ENCODE data around the gene SLC25A11.
A peak's percentile ranks its signal among the peaks of the same experiment; 100 is the strongest.

Gene SLC25A11, protein sequence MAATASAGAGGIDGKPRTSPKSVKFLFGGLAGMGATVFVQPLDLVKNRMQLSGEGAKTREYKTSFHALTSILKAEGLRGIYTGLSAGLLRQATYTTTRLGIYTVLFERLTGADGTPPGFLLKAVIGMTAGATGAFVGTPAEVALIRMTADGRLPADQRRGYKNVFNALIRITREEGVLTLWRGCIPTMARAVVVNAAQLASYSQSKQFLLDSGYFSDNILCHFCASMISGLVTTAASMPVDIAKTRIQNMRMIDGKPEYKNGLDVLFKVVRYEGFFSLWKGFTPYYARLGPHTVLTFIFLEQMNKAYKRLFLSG

DNA sequence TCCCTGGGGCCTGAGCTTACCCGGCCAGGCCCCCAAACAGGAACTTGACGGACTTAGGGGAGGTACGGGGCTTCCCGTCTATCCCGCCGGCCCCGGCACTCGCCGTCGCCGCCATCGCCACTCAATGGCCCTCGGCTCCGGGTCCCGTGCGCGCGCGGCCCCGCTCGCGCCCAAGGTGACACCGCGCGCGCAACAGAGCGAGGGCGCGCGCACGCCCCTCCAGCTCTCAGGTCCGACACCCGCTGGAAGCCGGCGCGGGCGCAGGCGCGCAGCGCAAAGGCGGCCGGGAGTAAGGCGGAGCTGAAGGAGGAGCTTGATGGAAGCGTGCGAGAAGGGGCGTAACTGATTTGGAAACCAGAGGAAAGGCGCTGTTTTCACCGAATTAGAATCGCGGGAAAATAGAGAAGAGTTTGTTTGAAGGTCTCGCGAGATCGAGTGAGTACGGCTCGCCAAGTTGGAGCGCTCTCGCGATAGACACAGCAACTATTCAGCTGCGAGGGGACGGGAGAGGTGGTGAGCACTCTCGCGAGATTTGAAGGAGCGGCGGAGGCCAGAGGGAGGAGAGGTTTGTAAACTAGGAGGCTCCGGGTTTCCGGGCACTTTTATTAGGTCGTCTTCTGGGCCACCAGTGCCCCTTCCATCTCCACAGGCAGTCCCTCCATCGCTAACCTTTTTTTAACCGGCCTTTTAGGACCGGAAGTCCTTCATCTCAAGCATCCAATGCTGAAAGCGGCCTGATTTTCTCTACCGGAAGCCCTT is at the start of gene SLC25A11, which contains the start of gene RNF167:
SLC25A11 (minus strand) TSS at position 251 of the 759 bp plus-strand sequence; CDS start at position 115, 136 bp downstream.
RNF167 (plus strand) TSS at position 473 of the 759 bp plus-strand sequence. CDS start 642 bp downstream, outside the sequence.
- peak; percentile 94 for DNase-seq

DNA sequence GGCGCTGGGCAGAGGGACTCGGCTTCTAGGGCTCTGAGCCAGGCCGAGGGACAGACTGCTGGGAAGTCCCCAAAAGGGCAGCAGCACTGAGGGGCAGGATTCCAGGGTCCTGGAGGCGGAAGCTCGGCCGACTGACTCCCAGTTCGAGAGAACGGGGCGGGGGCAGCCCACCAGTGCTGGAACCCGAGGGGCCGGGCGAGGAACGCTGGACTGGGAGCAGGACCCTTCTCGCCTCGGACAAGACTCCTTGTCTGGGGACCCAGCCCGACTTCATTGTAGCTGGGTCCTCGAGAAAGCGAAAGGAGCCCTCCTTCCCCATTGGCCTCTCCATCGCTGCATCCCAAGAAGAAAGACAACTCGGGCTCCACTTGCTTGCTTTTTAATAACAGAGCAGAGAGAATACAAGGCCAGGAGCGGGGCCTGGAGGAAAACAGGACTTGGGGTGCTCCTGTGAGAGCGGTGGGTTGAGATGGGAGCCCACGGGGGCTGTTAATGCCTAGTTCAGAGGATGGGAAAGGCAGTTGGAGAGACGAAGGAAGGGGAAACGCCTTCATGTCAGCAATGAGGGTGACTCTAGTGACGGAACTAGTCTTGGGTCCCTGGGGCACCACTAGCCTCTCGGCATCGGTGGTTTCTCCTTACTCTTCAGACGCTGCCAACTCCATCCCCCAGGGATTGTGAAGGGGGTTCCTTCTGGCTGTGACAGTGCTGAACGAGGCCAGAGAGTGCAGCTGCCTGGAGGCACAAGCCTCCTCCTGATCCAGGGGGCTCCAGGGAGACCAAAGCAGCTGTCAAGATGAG is 48.1 kb upstream of the SLC25A11 start:
- no peak for DNase-seq

DNA sequence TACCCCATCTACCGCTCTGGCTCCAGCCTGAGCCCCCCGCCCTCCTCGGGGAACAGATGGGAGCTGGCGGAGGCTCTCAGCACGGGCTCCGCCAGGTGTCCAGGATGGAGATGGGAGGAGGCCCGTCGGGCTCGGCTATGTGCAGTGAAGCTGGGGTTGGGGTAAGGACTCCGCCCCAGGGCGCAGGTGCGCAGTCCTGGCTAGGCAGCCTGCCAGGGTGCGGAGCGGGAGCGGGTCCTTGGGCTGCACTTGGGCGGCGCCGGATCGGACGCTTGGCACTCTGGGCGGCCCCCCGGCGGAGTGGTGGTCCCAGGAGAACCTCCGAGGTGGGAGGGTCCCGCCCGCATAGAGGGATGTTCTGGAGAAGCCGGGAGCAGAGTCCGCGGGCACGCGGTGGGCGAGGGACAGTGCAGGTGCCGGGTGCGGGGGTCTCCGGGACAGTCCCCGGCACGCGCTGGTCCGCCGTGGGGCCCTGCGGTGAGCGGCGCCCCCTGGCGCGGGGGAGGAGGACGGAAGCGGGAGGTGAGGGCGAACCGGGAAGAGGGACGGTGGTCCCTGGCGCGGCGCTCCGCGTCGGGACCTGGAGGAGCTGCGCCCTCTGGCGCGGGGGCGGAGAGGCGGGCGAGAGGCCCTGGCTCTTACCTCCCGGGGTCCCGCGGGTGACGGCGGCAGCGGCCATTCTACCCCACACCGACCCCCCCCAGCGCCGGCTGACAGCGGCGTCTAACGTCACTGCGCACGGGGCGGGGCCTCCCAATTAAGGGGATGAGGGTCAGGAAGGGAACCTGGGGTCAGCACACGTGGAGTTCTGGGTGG is 47.3 kb upstream of the SLC25A11 start, which contains the start of gene CAMTA2:
CAMTA2 (minus strand) TSS at position 725 of the 816 bp plus-strand sequence. CDS start 1,453 bp downstream, outside the sequence.
- DNase-seq, result peak; percentile 80

DNA sequence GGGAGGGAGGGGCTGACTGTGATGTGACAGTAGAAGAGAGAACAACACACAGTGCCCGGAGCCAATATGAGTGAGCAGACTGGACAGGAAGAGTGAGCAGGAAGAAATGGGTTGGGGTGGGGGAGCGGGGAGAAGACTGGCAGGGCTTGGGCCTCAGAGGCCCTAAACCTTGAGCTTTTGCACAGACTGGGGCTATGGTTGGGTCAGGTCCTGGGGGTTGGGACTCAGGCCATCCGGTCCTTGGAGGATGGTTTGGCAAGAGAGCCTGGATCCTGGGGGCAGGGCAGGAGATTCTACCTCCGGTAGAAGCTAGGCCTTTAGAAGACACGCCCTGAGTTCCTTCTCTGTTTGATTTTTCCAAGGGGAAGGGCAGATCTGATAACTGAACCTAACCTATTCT is 46.6 kb upstream of the SLC25A11 start:
- no peak for DNase-seq

DNA sequence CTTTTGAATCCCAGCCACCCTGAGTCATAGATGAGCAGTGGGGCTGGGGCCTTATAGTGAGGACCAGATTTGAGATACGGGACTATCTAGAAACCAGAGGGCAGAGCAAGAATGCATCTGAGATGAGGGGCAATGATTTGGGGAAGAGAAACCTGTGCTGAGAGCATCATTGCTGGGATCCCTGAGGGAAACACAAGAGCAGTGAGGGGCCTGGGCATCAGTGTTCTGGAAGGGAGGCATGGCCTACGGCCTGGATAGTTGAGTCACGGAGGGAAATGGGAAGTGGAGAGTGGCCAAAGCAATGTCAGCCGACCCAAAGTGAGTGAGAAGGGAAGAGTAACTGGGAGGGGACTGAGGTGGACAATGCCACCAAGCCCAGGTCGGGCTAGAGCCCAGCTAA is 42.5 kb upstream of the SLC25A11 start:
- no peak for DNase-seq

DNA sequence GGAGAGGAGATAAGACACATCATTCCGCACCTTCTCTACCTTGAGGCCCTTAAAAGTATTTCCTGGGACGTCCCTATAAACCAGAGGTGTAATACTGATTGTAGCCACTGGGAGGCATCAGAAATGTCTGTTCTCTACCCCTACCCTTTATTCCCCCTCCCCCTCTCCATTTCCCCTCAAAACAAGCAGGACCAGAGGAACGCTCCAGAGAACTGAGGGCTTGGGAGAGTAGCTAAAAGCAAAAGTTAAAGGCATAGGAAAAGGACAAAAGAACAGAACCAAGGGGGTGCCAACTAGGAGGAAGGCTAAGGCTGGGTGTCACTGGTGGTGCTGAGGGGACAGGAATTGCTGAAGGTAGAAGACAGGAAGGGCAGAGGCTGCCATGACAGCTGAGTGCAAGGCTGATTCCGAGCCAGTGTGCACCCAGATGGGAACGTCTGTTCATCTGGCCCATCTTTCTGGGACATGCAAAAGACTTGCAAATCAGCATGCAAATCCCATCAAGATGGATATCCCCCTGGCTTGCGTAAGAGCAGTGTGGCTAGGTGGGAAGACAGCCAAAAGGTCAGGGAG is 40.9 kb upstream of the SLC25A11 start:
- DNase-seq, result no peak

DNA sequence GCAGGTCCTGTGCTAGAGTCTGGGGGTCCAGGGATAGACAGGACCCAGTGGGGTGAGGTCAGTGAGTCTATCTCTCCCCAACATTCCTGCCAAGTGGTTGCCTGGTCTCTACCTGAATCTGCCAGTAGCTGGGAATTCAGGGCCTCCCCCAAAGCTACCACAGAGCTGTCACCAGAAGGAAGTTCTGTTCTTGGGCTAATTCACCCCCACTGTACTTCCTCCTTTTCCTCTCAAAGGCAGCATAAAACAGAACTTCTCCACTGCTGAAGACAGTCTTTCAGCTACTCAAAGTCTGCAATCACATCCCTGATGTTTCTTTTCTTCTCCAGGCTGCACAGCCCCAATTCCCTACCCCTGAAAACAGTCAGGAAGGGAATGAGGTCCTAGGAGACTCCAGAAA is 38.9 kb upstream of the SLC25A11 start:
- DNase-seq, result no peak

DNA sequence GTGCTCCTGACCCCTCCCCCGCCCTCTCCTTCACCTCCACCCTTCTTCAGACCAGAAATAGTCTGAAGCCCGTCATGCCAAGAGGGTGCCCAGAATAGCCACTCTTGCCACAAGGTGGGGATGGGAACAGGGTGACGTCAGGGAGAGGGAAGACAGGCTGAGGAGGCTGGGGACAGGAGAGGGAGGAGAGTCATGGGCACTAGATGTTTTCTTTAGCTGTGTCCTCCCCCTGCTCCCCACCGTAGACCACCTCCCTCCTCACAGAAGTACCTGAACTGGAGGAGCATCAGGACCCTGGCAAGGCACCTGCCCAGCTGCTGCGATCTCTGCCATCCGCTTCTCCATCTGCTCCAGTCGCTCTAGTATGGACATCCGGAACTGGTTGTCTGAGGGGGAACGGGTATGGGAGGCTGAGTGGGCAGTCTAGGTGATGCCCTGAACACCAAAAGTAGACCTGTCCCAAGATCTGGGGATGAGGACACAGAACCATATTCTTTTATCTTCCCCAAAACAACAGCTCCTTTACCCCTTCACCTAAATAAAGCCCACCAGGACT is 34.3 kb upstream of the SLC25A11 start:
- no peak for DNase-seq

DNA sequence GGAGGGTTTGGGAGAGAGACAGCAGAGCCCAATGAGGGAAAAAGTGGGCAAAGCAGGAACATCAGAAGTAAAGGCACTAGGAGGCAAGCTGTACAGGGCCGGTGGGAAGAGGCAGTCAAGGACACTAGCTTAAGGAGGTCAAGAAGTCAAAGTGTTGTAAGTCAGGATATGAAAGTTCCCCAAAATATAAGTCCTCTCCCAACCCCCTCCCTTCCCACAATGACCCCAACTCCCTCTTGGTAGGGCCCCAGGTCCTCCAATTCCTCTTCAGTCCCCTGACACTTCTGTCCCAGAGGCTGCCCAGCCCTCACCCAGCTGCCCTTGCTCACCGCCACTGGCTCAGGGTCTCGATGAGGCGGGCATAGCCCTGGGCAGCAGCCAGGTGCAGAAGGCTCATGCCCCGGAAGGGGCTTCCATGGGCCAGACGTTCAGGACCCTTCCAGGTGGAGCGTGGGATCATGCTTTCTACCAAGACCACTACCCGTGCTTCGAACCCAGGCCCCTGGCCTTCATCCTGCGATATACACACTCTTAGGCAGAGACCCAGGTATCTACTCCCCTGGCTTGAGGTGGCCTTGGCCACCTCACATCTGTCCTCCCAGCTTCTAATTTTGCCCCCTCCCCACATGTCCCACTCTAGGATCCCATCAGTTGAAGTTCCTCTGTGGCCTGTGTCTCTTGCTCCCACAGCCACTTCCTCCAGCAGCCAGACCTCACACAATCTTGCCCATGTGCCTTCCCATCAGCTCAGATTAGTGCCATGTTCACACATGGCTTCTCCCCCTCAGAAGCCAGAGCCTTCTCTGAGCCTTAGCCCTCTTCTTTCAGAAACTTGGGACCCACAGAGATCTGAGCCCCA is 33.6 kb upstream of the SLC25A11 start:
- DNase-seq, result no peak

DNA sequence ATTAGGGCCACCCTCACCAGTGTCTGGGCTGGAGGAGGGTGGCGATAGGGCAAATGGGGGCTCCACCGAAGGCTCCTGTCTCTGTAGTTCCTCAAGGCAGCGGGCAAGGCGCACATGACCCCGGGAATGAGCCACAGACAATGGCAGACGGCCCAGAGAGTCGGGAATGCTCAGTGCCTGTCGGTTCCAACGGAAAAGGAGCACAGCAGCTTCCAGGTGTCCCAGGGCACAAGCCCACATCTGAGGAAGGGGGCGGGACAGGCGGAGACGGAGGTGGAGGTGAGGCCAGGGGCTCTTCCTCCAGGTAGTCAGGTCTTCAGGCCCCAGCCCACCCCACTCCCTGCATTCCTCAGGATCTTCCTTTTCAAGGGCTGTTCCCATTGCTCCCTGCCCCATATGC is 32.9 kb upstream of the SLC25A11 start:
- no peak for DNase-seq

DNA sequence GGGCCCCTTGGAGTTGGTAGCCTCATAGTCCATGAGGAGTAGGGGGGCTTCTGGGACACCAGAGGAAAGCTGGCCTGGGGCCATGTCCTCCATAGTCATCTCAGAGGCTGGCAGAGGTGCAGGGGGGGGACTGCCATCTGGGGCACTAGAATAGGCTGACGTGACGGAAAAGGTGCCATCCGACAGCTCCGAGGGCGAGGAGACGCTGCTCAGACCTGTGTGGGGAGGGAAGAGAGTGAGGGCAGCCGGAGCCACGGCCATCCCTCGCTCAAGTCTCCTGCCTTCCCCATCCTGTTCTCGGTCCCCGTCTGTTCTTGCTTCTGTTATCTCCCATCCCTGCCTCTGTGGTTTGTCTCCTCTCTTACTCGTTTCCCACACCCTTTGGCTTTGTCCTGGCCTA is 32.5 kb upstream of the SLC25A11 start:
- no peak for DNase-seq

DNA sequence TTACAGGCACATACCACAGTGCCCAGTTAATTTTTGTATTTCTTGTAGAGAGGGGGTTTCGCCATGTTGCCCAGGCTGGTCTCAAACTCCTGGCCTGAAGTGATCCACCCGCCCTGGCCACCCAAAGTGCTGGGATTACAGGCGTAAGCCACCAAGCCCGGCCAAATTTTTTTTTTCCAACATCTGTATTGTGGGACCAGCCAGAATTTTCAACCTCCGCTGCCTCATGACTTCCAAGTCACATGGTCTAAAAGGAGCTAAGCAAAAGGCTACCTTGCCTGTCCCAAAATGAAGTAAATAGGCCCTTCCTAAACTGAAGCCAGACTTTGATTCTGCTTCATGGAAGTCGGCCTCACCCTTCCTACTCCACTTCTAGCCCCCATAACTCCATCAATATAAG is 32.0 kb upstream of the SLC25A11 start:
- no peak for DNase-seq

DNA sequence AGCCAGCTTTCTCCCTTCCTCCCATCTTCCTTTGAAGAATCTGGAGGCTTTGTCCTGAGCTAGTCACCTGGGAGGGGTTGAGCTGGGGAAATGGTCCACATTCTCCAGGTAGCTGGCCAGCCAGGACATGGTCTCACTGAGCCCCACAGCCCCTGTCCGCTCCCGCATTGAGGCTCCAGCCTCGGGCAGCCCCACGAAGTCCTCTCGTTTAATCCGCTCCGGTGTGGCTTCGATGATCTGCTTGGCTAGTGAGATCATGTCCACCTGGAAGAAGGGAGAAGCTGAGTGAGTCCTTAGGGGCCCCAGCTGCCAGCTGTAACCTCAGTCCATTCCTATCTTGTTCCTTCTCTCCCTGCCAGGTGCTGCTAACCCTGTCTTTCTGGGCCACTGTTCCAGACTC is 30.4 kb upstream of the SLC25A11 start:
- no peak for DNase-seq

DNA sequence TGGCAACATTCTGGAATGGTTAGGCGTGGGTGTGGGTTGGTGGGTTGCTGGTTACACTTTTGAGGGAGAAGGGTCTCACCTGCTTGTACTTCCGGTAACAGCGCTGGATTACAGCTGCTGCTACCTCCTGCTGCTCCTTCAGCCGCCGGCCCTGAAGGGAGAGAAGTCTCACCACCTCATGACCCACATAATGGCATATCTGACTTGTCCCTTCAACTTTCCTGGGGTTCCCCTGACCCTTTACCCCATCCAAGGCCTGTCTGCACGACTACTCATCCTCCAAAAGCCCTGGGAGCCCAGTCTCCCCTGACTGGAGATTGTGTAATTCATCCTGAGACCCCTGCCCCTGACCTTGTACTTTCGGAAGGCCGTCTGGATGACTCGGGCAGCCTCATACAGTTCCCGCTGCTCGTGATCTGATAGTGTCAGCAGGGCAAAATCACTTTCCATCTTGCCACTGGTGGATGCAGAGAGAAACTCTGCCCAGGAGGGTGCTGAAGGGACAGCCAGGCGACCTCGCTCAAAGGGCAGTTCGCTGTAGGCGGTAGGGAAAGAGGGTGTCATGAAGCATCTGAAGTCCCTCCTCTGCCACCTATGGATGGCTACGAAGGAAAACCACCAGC is 29.8 kb upstream of the SLC25A11 start:
- no peak for DNase-seq

DNA sequence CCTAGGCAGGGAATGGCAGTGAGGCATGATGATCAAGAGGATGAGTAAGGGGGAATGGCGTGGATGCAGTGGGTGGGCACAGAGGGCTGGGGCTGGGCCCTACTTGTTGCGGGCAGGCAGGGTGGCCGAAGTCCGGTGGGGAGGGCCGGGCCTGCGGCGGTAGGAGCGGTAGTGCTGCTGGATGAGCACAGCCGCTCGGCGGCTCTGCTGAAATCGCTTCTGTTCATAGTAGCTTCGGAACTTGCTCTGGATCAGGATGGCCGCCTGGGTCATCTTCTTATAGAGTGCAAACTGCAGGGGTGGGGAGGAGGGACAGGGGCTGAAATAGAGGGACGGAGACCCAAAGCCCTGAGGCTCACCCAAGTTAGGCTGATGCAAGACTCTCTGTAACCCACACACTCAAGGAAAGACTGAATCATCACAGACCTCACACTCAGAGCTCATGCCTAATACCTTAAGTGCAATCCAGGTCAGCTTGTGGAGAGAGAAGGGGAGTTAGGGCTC is 29.3 kb upstream of the SLC25A11 start:
- DNase-seq, result no peak

DNA sequence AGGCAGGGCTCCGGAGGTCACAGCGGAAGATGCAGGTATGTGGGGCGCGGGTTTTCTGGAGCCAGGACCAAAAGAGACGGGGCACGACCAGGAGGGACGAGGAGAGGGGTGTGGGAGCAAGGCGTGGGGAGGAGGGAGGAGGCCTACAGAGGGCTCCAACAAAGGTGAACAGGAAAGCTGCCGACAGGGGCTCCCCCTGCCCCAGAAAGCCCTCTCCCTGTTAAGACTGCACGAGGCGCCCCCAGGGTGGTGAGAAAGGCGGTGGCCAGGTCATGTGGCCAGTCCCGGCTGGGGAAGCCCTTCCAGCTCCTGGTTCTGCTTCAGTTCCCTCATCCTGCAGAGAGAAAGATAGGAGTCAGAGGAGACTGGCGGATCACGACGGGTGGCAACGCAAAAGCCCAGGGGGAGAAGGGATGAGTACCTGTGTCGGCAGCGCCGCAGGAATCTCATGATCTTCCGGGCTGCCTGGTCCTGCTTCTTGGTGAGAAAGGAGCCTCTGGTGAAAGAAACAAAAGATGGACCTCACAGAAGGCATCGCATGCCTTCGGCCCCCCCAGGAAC is 28.7 kb upstream of the SLC25A11 start:
- DNase-seq, result no peak

DNA sequence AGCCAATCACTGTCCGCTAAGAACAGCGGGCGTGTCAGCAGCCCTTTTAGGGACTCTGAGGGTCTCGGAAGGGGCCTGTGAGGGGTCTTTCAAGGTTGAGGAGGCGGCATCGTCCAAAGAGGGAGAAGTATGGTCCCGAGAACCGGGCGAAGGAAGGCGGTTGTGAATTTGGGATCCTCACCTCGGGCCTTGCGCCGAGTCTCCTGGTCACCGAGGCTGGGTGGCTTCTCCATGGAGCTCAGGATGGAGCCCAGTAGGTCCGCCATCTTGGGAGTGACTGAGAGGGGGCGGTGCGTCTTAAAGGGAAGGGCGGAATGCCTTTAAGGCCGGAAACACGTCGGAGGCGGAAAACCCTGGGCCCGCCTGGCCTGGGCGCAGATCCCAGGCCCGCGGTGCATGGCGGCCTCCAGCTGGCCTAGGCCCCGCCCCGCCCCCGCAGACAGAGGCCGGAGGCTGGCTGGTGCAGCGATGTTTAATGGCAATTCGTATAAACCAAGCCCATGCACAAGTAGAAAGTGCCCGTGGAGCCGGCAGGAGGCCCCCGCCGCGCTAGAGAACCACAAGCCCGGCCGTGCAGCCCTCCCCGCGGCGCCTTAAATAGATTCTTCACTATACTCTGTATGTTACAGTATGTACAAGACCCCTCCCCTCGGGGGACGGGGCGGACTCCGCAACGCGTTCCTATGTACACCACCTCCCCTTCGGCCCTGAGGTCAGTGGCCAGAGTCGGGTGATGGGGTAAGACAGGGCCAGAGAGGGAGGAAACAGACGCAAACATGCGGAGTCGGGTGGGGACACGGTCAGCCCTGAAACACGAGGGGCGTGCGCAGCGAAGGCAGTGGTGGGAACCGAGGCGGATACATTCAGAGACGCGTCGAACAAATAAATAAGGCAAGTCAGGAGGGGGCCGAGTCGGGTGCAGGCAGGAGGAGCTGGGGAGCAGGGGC is 28.0 kb upstream of the SLC25A11 start, which contains the start of gene SPAG7:
SPAG7 (minus strand) TSS at position 279 of the 947 bp plus-strand sequence; CDS start at position 266, 13 bp downstream.
- peak; percentile 90 for DNase-seq

DNA sequence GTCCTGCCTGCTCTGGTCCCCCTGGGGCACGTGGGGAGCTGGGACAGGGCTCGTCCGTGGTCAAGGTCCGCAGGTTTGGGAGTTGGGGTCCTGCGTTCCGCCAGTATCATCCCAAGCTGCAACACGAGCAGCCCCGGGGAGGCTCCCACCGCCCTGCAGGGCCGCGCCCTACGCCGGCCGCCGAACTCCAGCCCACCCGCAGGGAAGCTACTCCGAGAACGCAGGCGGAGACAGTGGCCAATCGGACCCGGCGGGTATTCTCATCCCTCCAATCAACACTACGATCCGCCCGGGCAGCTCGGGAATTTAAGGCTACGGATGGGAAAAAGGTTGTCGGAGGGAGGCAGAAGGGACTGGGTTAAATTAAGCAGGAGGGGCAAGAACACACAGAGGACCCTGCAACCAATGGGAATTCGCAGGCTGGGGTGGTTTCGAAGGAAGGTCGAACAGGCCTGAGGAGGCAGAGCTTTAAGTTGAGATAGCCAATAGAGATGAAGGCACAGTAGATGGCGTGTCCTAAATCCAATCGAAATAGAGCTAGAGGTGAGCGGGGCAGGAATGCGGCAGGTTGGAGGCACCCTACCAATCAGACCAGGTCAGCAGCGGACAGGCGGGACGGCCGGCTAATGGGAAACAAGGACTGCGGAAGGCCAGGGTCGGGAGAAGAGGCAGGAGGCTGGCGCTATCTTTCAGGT is 27.1 kb upstream of the SLC25A11 start:
- DNase-seq, result peak; percentile 90
